Pulmonary artery endothelial cell (primary cell): ENCODE data around the gene KCNA2. TPM values are rescaled to one million over a fixed set of nuclear protein-coding genes. Genes with fewer than 3 reads are reported as not detected.
A peak's percentile ranks its signal among the peaks of the same experiment; 100 is the strongest.

Source experiments
- DNase-seq: peaks from one replicate; pipeline ENCODE4 v3.0.0-alpha.2; 2011; ENCODE audit warnings: low read depth, low spot score
- total RNA-seq: library from RNA; depleted of rRNA; stranded (reverse); fragments of >200 nt; gene quantifications from 2 replicates; pipeline ENCODE4 v1.2.3, GENCODE V29; 2014

Gene KCNA2
- not detected in 2 replicates for total RNA-seq

- no peak for DNase-seq
Measured at GRCh38 chr1:110605901-110606656, at the start of gene KCNA2. Gene KCNA2 (minus strand): TSS chr1:110606358. CDS start chr1:110604782, 1,576 bp downstream.

GRCh38 chr1:110650609-110651008, 44.5 kb upstream of the KCNA2 start:
- DNase-seq: no peak

- no peak for DNase-seq
Measured at GRCh38 chr1:110648417-110648816, 42.3 kb upstream of the KCNA2 start.

GRCh38 chr1:110647254-110647891, 41.2 kb upstream of the KCNA2 start:
- no peak for DNase-seq

- DNase-seq: peak; percentile 8
Measured at GRCh38 chr1:110645821-110646735, 39.9 kb upstream of the KCNA2 start.

- no peak for DNase-seq
Measured at GRCh38 chr1:110645211-110645610, 39.1 kb upstream of the KCNA2 start.

- DNase-seq: no peak
Measured at GRCh38 chr1:110643879-110644472, 37.8 kb upstream of the KCNA2 start.

GRCh38 chr1:110639724-110640386, 33.7 kb upstream of the KCNA2 start:
- DNase-seq: no peak

GRCh38 chr1:110638556-110638955, 32.4 kb upstream of the KCNA2 start:
- DNase-seq: no peak

GRCh38 chr1:110638058-110638457, 31.9 kb upstream of the KCNA2 start:
- DNase-seq: no peak

GRCh38 chr1:110637475-110637874, 31.3 kb upstream of the KCNA2 start:
- no peak for DNase-seq

GRCh38 chr1:110636149-110636935, 30.2 kb upstream of the KCNA2 start:
- DNase-seq: no peak

- no peak for DNase-seq
Measured at GRCh38 chr1:110635434-110635833, 29.3 kb upstream of the KCNA2 start.

GRCh38 chr1:110634455-110635311, 28.5 kb upstream of the KCNA2 start:
- DNase-seq: peak; percentile 8

GRCh38 chr1:110634086-110634454, 27.9 kb upstream of the KCNA2 start:
- DNase-seq: no peak

- no peak for DNase-seq
Measured at GRCh38 chr1:110633646-110634030, 27.5 kb upstream of the KCNA2 start.

- no peak for DNase-seq
Measured at GRCh38 chr1:110631836-110632620, 25.9 kb upstream of the KCNA2 start.

- peak; percentile 17 for DNase-seq
Measured at GRCh38 chr1:110630839-110631663, 24.9 kb upstream of the KCNA2 start.
